RWPE2 (cell line): ENCODE results near the gene ELOF1.

Experiments used
- ATAC-seq: fragments of 200-7000 bp; cut with Tn5 transposase; 3 replicates; pipeline ENCODE4 v1.9.1; 2021; ENCODE audit warnings: low read depth
- DNase-seq: peaks from one replicate; pipeline ENCODE4 v3.0.0-alpha.2; 2020; ENCODE audit warnings: low spot score
- H3K27ac ChIP-seq: fragments of 450-650 bp; 2 replicates; pipeline ENCODE4 v1.5.1; 2017; ENCODE audit warnings: mild to moderate bottlenecking; ENCODE audit not compliant: poor library complexity, severe bottlenecking
- H3K27me3 ChIP-seq: fragments of 250-450 bp; sonication (Bioruptor Pico); 2 replicates; pipeline ENCODE4 v1.5.1; 2021; ENCODE audit warnings: mild to moderate bottlenecking, moderate library complexity; ENCODE audit not compliant: insufficient read depth, poor library complexity, severe bottlenecking
- H3K36me3 ChIP-seq: fragments of 250-450 bp; sonication (Bioruptor Pico); 2 replicates; pipeline ENCODE4 v1.5.1; 2020; ENCODE audit warnings: low read depth, mild to moderate bottlenecking, moderate library complexity
- H3K4me1 ChIP-seq: fragments of 250-450 bp; sonication (Bioruptor Pico); 2 replicates; pipeline ENCODE4 v1.5.1; 2021; ENCODE audit warnings: mild to moderate bottlenecking, moderate library complexity; ENCODE audit not compliant: insufficient read depth, poor library complexity, severe bottlenecking
- H3K4me3 ChIP-seq: fragments of 250-450 bp; sonication (Bioruptor Pico); 2 replicates; pipeline ENCODE4 v1.5.1; 2021; ENCODE audit warnings: mild to moderate bottlenecking, moderate library complexity; ENCODE audit not compliant: severe bottlenecking
- H3K9me3 ChIP-seq: fragments of 250-450 bp; sonication (Bioruptor Pico); 2 replicates; pipeline ENCODE4 v1.5.1; 2021; ENCODE audit warnings: mild to moderate bottlenecking, moderate library complexity; ENCODE audit not compliant: severe bottlenecking
- CTCF ChIP-seq: fragments of 450-650 bp; IDR thresholded peaks from one replicate; pipeline ENCODE4 v1.5.1; 2017; ENCODE audit warnings: mild to moderate bottlenecking, moderate library complexity; ENCODE audit not compliant: poor library complexity, severe bottlenecking

The ELOF1 gene

GRCh38 chr19:11587302-11587974 is 28.4 kb upstream of the ELOF1 start:
- TF ChIP-seq CTCF = peak; percentile 67
- Histone ChIP-seq H3K36me3 (no peaks in the 10 kb centered on the region), H3K27ac (no peak overlapping the region), H3K27me3 (no peaks in the 10 kb centered on the region), H3K4me3 (no peak overlapping the region), H3K9me3 (no peaks in the 10 kb centered on the region), H3K4me1 (no peaks in the 10 kb centered on the region)
- DNase-seq (no peak), ATAC-seq (peak; percentile 84)

- ATAC-seq = no peak
- TF ChIP-seq CTCF = no peak
- Histone ChIP-seq H3K4me3 (no peak overlapping the region), H3K4me1 (no peaks in the 10 kb centered on the region), H3K36me3 (no peaks in the 10 kb centered on the region), H3K9me3 (no peaks in the 10 kb centered on the region), H3K27ac (no peak overlapping the region), H3K27me3 (no peaks in the 10 kb centered on the region)
- no peak for DNase-seq
Observed at GRCh38 chr19:11586331-11586730, 27.3 kb upstream of the ELOF1 start.

DNA sequence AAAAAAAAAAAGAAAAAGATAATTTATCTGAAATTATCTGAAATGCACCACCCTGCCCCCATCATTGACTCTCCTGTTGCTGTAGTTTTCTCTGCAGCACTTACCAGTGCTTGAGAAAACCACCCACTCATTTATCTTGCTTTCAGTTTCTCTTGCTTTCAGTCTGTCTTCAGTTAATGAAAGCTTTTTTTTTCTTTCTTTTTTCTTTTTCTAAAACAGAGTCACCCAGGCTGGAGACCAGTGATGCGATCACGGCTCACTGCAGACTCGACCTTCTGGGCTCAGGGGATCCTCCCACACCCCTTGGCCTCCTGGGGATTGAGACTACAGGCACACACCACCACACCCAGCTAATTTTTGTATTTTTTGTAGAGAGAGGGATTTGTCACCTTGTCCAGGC is 22.7 kb upstream of the ELOF1 start:
- no peak overlapping the region for H3K4me3 ChIP-seq
- ATAC-seq = no peak

DNA sequence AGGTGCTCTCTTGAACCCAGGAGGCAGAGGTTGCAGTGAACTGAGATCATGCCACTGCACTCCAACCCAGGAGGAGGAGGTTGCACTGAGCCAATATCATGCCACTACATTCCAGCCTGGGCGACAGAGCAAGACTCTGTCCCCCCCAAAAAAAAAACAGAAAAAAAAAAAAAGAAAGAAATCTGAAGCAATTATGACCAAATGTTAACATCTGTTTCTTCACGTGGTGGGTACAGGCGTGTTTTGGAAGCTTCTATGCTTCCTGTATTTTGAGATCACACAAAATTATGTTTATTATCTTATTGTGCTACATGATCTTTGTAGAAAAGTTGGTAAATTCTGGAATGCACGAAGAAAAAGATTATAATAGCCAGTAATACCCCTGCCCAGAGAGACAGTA is 21.1 kb upstream of the ELOF1 start:
- no peak for ATAC-seq
- no peak overlapping the region for H3K4me3 ChIP-seq
- DNase-seq = no peak
- no peaks in the 10 kb centered on the region for H3K4me1 ChIP-seq
- H3K27ac ChIP-seq = no peak overlapping the region
- no peaks in the 10 kb centered on the region for H3K9me3 ChIP-seq
- no peaks in the 10 kb centered on the region for H3K36me3 ChIP-seq
- no peak for TF ChIP-seq CTCF
- H3K27me3 ChIP-seq = no peaks in the 10 kb centered on the region

More for the DNA sequence above, 22.7 kb upstream of the ELOF1 start:
- Histone ChIP-seq H3K27ac (no peak overlapping the region), H3K9me3 (no peaks in the 10 kb centered on the region), H3K27me3 (no peaks in the 10 kb centered on the region), H3K36me3 (no peaks in the 10 kb centered on the region), H3K4me1 (no peaks in the 10 kb centered on the region)
- no peak for TF ChIP-seq CTCF
- DNase-seq = no peak

- no peaks in the 10 kb centered on the region for H3K36me3 ChIP-seq
- no peaks in the 10 kb centered on the region for H3K27me3 ChIP-seq
- ATAC-seq (no peak), DNase-seq (no peak)
- no peaks in the 10 kb centered on the region for H3K9me3 ChIP-seq
- no peaks in the 10 kb centered on the region for H3K4me1 ChIP-seq
- H3K4me3 ChIP-seq = no peak overlapping the region
- TF ChIP-seq CTCF = no peak
- no peak overlapping the region for H3K27ac ChIP-seq
Observed at GRCh38 chr19:11578258-11579142, 19.5 kb upstream of the ELOF1 start.
